A673 (cell line): Measurements from ENCODE around the gene ASL. TPM values are rescaled to one million over a fixed set of nuclear protein-coding genes. Genes with fewer than 3 reads are reported as not detected.
"Not testable (repeated sequence)": the region's sequence is repeated elsewhere in the genome, so short reads cannot be mapped to it uniquely, and the experiment has no call there.

Experiments used
- BruUV-seq: library from RNA; stranded (reverse); fragments of 400-500 nt; replicated peaks from 2 replicates; lab custom pipeline; 2021; lab: Mats Ljungman, UMichigan
- CTCF ChIA-PET: fragments of 300-600 bp; sonication (Branson Sonifier 250); formaldehyde crosslinking; loops from one replicate; lab custom pipeline; 2022; ENCODE audit warnings: antibody characterized with exemption; lab: Charles Lee
- POLR2A ChIA-PET: fragments of 300-600 bp; sonication (Branson Sonifier 250); formaldehyde crosslinking; loops from one replicate; lab custom pipeline; 2022; ENCODE audit warnings: antibody characterized with exemption; ENCODE audit not compliant: low non-redundant PET; lab: Charles Lee
- DNase-seq: peaks from one replicate; pipeline ENCODE4 v3.0.0-alpha.2; 2015; ENCODE audit warnings: low spot score
- H3K27ac ChIP-seq: fragments of 200-600 bp; sonication (generic); 2 replicates; pipeline ENCODE4 v1.5.1; 2016; ENCODE audit warnings: mixed run types, low read depth, mild to moderate bottlenecking, mixed read lengths, antibody characterized with exemption, low read length; ENCODE audit not compliant: poor library complexity, severe bottlenecking
- H3K27me3 ChIP-seq: fragments of 200-600 bp; sonication (generic); replicated peaks from 2 replicates; pipeline ENCODE4 v1.6.1; 2017; ENCODE audit warnings: mixed run types, low read depth, mild to moderate bottlenecking, mixed read lengths, antibody characterized with exemption, low read length; ENCODE audit not compliant: insufficient read depth, poor library complexity
- H3K36me3 ChIP-seq: fragments of 200-600 bp; sonication (generic); 2 replicates; pipeline ENCODE4 v1.6.1; 2016; ENCODE audit warnings: mixed run types, mild to moderate bottlenecking, mixed read lengths, antibody characterized with exemption, low read length; ENCODE audit not compliant: insufficient read depth, poor library complexity, severe bottlenecking
- H3K4me1 ChIP-seq: fragments of 200-600 bp; sonication (generic); 2 replicates; pipeline ENCODE4 v1.6.1; 2017; ENCODE audit warnings: mixed run types, mild to moderate bottlenecking, mixed read lengths, antibody characterized with exemption, low read length; ENCODE audit not compliant: insufficient read depth, poor library complexity, severe bottlenecking
- H3K4me3 ChIP-seq: fragments of 200-600 bp; sonication (generic); 2 replicates; pipeline ENCODE4 v1.5.1; 2016; ENCODE audit warnings: low read depth, mixed run types, mild to moderate bottlenecking, mixed read lengths, low read length; ENCODE audit not compliant: poor library complexity, severe bottlenecking
- H3K9me3 ChIP-seq: fragments of 200-600 bp; sonication (generic); 2 replicates; pipeline ENCODE4 v1.6.1; 2016; ENCODE audit warnings: mixed run types, low read depth, mild to moderate bottlenecking, mixed read lengths, antibody characterized with exemption, low read length; ENCODE audit not compliant: poor library complexity, severe bottlenecking
- EZH2 ChIP-seq: fragments of 200-600 bp; sonication (generic); IDR thresholded peaks from 2 replicates; pipeline ENCODE4 v1.6.1; 2017; ENCODE audit warnings: borderline replicate concordance, low read depth, mild to moderate bottlenecking, mixed read lengths, antibody characterized with exemption, low read length; ENCODE audit not compliant: poor library complexity, severe bottlenecking
- intact Hi-C: fragments of 100-400 bp; cut with micrococcal nuclease; formaldehyde crosslinking; loops from one replicate; pipeline ENCODE4 v1.10.0; 2022; ENCODE audit not compliant: unreplicated experiment
- total RNA-seq: library from RNA; stranded (reverse); gene quantifications from 2 replicates; pipeline ENCODE4 v1.2.3, GENCODE V29; 2021
- TF ChIP-seq, protein P1 (sequence below): fragments of 300-800, 200-600 bp; sonication (generic); conservative IDR thresholded peaks from 2 replicates; pipeline ENCODE4 v1.5.1; 2017; ENCODE audit warnings: low read depth, mild to moderate bottlenecking, antibody characterized with exemption, low read length, moderate library complexity, mixed read lengths

ASL gene
- total RNA-seq, 1 experiment from 2014 or later, result 10.7 TPM

- Histone ChIP-seq H3K4me1 (peaks cover 8% of the 10 kb centered on the region), H3K27ac (peak overlapping the region; percentile 71), H3K9me3 (no peaks in the 10 kb centered on the region), H3K36me3 (no peaks in the 10 kb centered on the region), H3K27me3 (no peaks in the 10 kb centered on the region), H3K4me3 (peak overlapping the region; percentile 39)
- ChIA-PET POLR2A (no interaction called here), CTCF (no interaction called here)
- peak; percentile 79 for DNase-seq
- BruUV-seq, result no TSS peak
- TF ChIP-seq, protein P1, sequence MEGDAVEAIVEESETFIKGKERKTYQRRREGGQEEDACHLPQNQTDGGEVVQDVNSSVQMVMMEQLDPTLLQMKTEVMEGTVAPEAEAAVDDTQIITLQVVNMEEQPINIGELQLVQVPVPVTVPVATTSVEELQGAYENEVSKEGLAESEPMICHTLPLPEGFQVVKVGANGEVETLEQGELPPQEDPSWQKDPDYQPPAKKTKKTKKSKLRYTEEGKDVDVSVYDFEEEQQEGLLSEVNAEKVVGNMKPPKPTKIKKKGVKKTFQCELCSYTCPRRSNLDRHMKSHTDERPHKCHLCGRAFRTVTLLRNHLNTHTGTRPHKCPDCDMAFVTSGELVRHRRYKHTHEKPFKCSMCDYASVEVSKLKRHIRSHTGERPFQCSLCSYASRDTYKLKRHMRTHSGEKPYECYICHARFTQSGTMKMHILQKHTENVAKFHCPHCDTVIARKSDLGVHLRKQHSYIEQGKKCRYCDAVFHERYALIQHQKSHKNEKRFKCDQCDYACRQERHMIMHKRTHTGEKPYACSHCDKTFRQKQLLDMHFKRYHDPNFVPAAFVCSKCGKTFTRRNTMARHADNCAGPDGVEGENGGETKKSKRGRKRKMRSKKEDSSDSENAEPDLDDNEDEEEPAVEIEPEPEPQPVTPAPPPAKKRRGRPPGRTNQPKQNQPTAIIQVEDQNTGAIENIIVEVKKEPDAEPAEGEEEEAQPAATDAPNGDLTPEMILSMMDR, result no peak
- no peak for TF ChIP-seq EZH2
- intact Hi-C loops, result no loop called here
Observed at GRCh38 chr7:66099551-66100407, 24.2 kb downstream of the ASL start.

DNA sequence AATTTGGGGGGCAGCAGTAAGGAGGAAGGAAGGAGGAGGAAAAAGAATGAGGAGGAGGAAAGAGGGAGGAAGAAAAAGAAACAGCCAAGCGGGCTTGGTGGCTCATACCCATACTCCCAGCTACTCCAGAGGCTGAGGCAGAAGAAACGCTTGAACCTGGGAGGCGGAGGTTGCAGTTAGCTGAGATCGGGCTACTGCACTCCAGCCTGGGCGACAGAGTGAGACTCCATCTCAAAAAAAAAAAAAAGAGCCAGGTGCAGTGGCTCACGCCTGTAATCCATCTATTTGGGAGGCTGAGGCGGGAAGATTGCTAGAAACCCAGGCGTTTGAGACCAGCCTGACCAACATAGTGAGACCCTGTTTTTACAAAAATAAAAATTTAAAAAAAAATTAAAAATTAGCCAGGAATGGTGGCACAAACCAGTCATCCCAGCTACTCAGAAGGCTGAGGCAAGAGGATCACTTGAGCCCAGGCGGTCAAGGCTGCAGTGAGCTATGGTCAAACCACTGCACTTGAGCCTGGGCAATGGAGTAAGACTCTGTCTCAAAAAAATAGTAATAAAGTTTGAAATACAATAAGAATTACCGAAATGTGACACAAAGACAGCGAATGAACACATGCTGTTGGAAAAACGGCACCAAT is 24.9 kb downstream of the ASL start:
- H3K9me3 ChIP-seq, result no peaks in the 10 kb centered on the region
- intact Hi-C loops, result no loop called here
- DNase-seq, result no peak
- ChIA-PET POLR2A (no interaction called here), CTCF (no interaction called here)
- H3K36me3 ChIP-seq, result no peaks in the 10 kb centered on the region
- H3K27ac ChIP-seq, result peak overlapping the region; percentile 71
- no TSS peak for BruUV-seq
- peaks cover 8% of the 10 kb centered on the region for H3K4me1 ChIP-seq
- peak overlapping the region; percentile 39 for H3K4me3 ChIP-seq
- H3K27me3 ChIP-seq, result no peaks in the 10 kb centered on the region
- TF ChIP-seq, protein P1, result no peak
- TF ChIP-seq EZH2, result no peak

GRCh38 chr7:66102168-66102567 is 26.5 kb downstream of the ASL start:
- intact Hi-C loops, POLR2A ChIA-PET, CTCF ChIA-PET, BruUV-seq, DNase-seq, H3K4me1 ChIP-seq, H3K9me3 ChIP-seq, H3K36me3 ChIP-seq, H3K4me3 ChIP-seq, H3K27me3 ChIP-seq, H3K27ac ChIP-seq: not testable (repeated sequence)

DNA sequence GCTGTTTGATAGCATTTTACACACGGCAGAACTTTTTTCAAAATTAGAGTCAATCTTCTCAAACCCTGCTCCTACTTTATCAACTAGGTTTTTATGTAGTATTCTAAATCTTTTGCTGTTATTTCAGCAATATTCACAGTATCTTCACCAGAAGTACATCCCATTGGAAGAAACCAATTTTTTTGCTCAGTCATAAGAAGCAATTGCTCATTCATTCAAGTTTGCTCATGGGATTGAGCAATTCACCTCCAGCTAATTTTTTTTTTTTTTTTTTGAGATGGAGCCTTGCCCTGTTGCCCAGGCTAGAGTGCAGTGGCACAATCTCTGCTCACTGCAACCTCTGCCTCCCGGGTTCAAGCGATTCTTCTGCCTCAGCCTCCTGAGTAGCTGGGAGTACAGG is 28.4 kb downstream of the ASL start:
- H3K9me3 ChIP-seq, H3K4me1 ChIP-seq, H3K27me3 ChIP-seq, H3K4me3 ChIP-seq, POLR2A ChIA-PET, DNase-seq, intact Hi-C loops, H3K27ac ChIP-seq, CTCF ChIA-PET, BruUV-seq, H3K36me3 ChIP-seq: not testable (repeated sequence)
